ENCODE measurements around the gene MYO1D.

- TF ChIP-seq CTCF (IDR thresholded peaks at IDR 0.05; ENCODE audit: low read depth, low read length) (no peak), EZH2phosphoT487 (IDR thresholded peaks at IDR 0.05; ENCODE audit: low read depth) (no peak)
Observed at GRCh38 chr17:32831627-32832243, 45.2 kb downstream of the MYO1D start.

Measured in OCI-LY3 (cell line).